ENCODE data around the gene HNRNPU.

- no peak for TF ChIP-seq POLR2AphosphoS5 (IDR thresholded peaks at IDR 0.05; ENCODE audit: low read depth, low read length)
- TF ChIP-seq TAF1 (IDR thresholded peaks at IDR 0.05; ENCODE audit: borderline replicate concordance, low read depth, low read length), result no peak
- no peak for TF ChIP-seq POLR2A (IDR thresholded peaks at IDR 0.05; ENCODE audit: low read depth, low read length)
Measured at GRCh38 chr1:244841273-244841927, 22.9 kb downstream of the HNRNPU start.
